ENCODE results near the gene FURIN. TPM values are rescaled to one million over a fixed set of nuclear protein-coding genes. Genes with fewer than 3 reads are reported as not detected.

FURIN gene
- total and polyA plus RNA-seq, 2 of the 8 experiments (the other 6 are each of a cell fraction or from before 2014, with no cell fraction given), result 15.8 to 32.1 TPM

GRCh38 chr15:90820481-90820880 is 47.9 kb upstream of the FURIN start:
- no peak overlapping the region for H3K4ac ChIP-seq (replicated peaks; ENCODE audit: insufficient read length, low read depth, low read length)
- no peak overlapping the region for H2BK12ac ChIP-seq (ENCODE audit: low read depth, low read length)
- POLR2A ChIA-PET (ENCODE audit: partially characterized antibody), result no interaction called here
- no peak overlapping the region for H3K4me2 ChIP-seq (ENCODE audit: insufficient read depth in 1 of 2, low read depth in 2 of 2, low read length in 2 of 2)
- no peaks in the 10 kb centered on the region for H3K79me1 ChIP-seq (ENCODE audit: low read depth, low read length)
- WGBS, 2 experiments (ENCODE audit: extremely low coverage in 1 of 2, insufficient coverage in 1 of 2, insufficient read length in 1 of 2, insufficient replicate concordance in 2 of 2, low coverage in 1 of 2, low lambda C conversion rate in 2 of 2, missing lambda C conversion rate in 1 of 2), result 85% methylated on average over 7 of the region's 7 CpGs; no CpG with 5 or more reads in 1 of the 2 experiments
- no peak for FAIRE-seq
- no peak overlapping the region for H4K8ac ChIP-seq (ENCODE audit: extremely low read depth, insufficient read depth, low read length)
- no peaks in the 10 kb centered on the region for H3K23me2 ChIP-seq (ENCODE audit: low read depth, low read length)
- H3K9ac ChIP-seq (replicated peaks in 1 of 4; ENCODE audit: extremely low read depth in 1 of 4, low read depth in 3 of 4, low read length in 3 of 4), result no peak overlapping the region
- H3K36me3 ChIP-seq (ENCODE audit: control insufficient read depth in 2 of 4, insufficient read depth in 4 of 4, low read length in 3 of 4), result peaks cover 0 to 2% (median 0%) of the 10 kb centered on the region in 4 experiments; a peak in 1 of 8 replicates
- DNase-seq (ENCODE audit: low read depth in 1 of 2, low spot score in 2 of 2), result no peak
- no peaks in the 10 kb centered on the region for H3K9me3 ChIP-seq (ENCODE audit: insufficient read depth in 2 of 2, low read depth in 1 of 2, low read length in 1 of 2)
- TF ChIP-seq SUZ12 (IDR thresholded peaks at IDR 0.05; ENCODE audit: low read length) (no peak), BCL11A (IDR thresholded peaks at IDR 0.05; ENCODE audit: low read depth in 2 of 2, low read length in 2 of 2) (no peak), FOSL1 (IDR thresholded peaks at IDR 0.05; ENCODE audit: insufficient read depth, low read depth, low read length) (no peak), KDM4A (IDR thresholded peaks at IDR 0.05; ENCODE audit: low read depth, low read length, severe bottlenecking) (no peak), RFX5 (IDR thresholded peaks at IDR 0.05; ENCODE audit: borderline replicate concordance, low read depth, low read length) (no peak), SIX5 (IDR thresholded peaks at IDR 0.05; ENCODE audit: low read depth, low read length) (no peak), E2F6 (IDR thresholded peaks at IDR 0.05) (no peak)
- no peak overlapping the region for H3K23ac ChIP-seq (ENCODE audit: insufficient read length)
- no peaks in the 10 kb centered on the region for H3K79me2 ChIP-seq (ENCODE audit: control insufficient read depth in 1 of 2, insufficient read depth in 2 of 2, low read length in 2 of 2)
- no peak overlapping the region for H2BK120ac ChIP-seq (replicated peaks; ENCODE audit: low read depth, low read length)
- no peak overlapping the region for H3K4me3 ChIP-seq (ENCODE audit: extremely low read depth in 1 of 4, insufficient read depth in 2 of 4, low read depth in 3 of 4, low read length in 4 of 4)
- H2BK15ac ChIP-seq (ENCODE audit: low read length), result no peak overlapping the region
- H3K18ac ChIP-seq (ENCODE audit: extremely low read depth, low read length), result no peak overlapping the region
- H3K27me3 ChIP-seq (replicated peaks in 1 of 4; ENCODE audit: control insufficient read depth in 3 of 4, extremely low read depth in 1 of 4, insufficient read depth in 3 of 4, low read length in 3 of 4), result no peaks in the 10 kb centered on the region
- H4K20me1 ChIP-seq (replicated peaks in 1 of 2; ENCODE audit: control insufficient read depth in 1 of 2, insufficient read depth in 2 of 2, low read length in 2 of 2), result no peaks in the 10 kb centered on the region
- H3K14ac ChIP-seq (ENCODE audit: insufficient read length), result no peak overlapping the region
- H3K4me1 ChIP-seq (replicated peaks in 1 of 4; ENCODE audit: control insufficient read depth in 3 of 4, insufficient read depth in 4 of 4, low read length in 3 of 4), result peaks cover 0 to 16% (median 10%) of the 10 kb centered on the region in 4 experiments; a peak in 5 of 7 replicates
- CTCF ChIA-PET (ENCODE audit: partially characterized antibody), result interaction anchor here (0.7 to 10.9 kb wide), 2 partner anchors 10 to 65 kb away, joined by 3 to 54 read pairs; partner anchors contain the start of gene FES
- H2AFZ ChIP-seq (ENCODE audit: low read length), result no peak overlapping the region
- no peak overlapping the region for H2BK20ac ChIP-seq (ENCODE audit: low read length)
- no peak overlapping the region for H3K27ac ChIP-seq (ENCODE audit: low read depth, low read length)
- no peak overlapping the region for H2BK5ac ChIP-seq (ENCODE audit: low read depth, low read length)
- H3K56ac ChIP-seq (replicated peaks; ENCODE audit: insufficient read length, low read depth, low read length), result no peak overlapping the region
- H4K5ac ChIP-seq (ENCODE audit: insufficient read length, low read depth, low read length), result no peak overlapping the region
- no peak overlapping the region for H4K91ac ChIP-seq (replicated peaks; ENCODE audit: insufficient read length, low read length)
- no peak overlapping the region for H2AK5ac ChIP-seq (ENCODE audit: low read depth, low read length)

Measured in H1 (cell line).